HepG2 (cell line): ENCODE data around the gene NID2. TPM values are rescaled to one million over a fixed set of nuclear protein-coding genes. Genes with fewer than 3 reads are reported as not detected.

Source experiments
- ATAC-seq: fragments of 200-7000 bp; cut with Tn5 transposase; 3 replicates; pipeline ENCODE4 v1.9.1; 2020; ENCODE audit warnings: mild to moderate bottlenecking, moderate library complexity
- BruUV-seq: library from RNA; stranded (reverse); fragments of 400-500 nt; replicated peaks from 2 replicates; lab custom pipeline; 2021; lab: Mats Ljungman, UMichigan
- CTCF ChIA-PET: fragments of 300-600 bp; formaldehyde crosslinking; extraction: SDS; loops from one replicate; lab custom pipeline; 2021; ENCODE audit warnings: low total read pairs, inconsistent platforms, low intra/inter-chr PET ratio; lab: Yijun Ruan, JAX
- POLR2A ChIA-PET: fragments of 350-600 bp; sonication (Branson Sonifier 250); formaldehyde crosslinking; loops from one replicate; lab custom pipeline; 2020; ENCODE audit warnings: antibody characterized with exemption, inconsistent platforms; lab: Yijun Ruan, JAX
- DNase-seq: peaks from one replicate; pipeline ENCODE4 v3.0.0-alpha.2; 2015; ENCODE audit warnings: low spot score
- FAIRE-seq: peaks from 3 replicates; lab custom pipeline; 2011; peaks lifted over from hg19 to GRCh38; lab: Jason Lieb, UNC
- H2AFZ ChIP-seq: one replicate; pipeline ENCODE4 v1.6.1; 2011; ENCODE audit warnings: low read length, inconsistent platforms
- H3K27ac ChIP-seq: fragments of 300-600 bp; 3 replicates; pipeline ENCODE4 v1.8.0; 2011; ENCODE audit warnings: mixed run types, mild to moderate bottlenecking, mixed read lengths, low read length, inconsistent platforms; ENCODE audit not compliant: insufficient read depth; ENCODE audit errors: extremely low read length
- H3K27me3 ChIP-seq, 2 experiments: fragments of 200-600 bp in 1 of 2; 2 replicates in 1 of 2; 3 replicates in 1 of 2; pipeline versions ENCODE4 v1.6.0 to v1.8.0; 2011; ENCODE audit warnings: low read length in 2 of 2, mild to moderate bottlenecking in 2 of 2, moderate library complexity in 2 of 2, inconsistent platforms in 1 of 2; ENCODE audit not compliant: insufficient read depth in 2 of 2, control insufficient read depth in 1 of 2
- H3K36me3 ChIP-seq, 2 experiments: fragments of 200-600 bp in 1 of 2; replicated peaks in 1 of 2; 2 replicates in 1 of 2; 3 replicates in 1 of 2; pipeline versions ENCODE4 v1.5.1 to v1.8.0; 2011; ENCODE audit warnings: low read length in 2 of 2, inconsistent platforms in 1 of 2; ENCODE audit not compliant: insufficient read depth in 2 of 2, control insufficient read depth in 1 of 2
- H3K4me1 ChIP-seq: 2 replicates; pipeline ENCODE4 v1.5.1; 2012; ENCODE audit warnings: low read length, inconsistent platforms; ENCODE audit not compliant: insufficient read depth
- H3K4me2 ChIP-seq: 2 replicates; pipeline ENCODE4 v1.6.0; 2011; ENCODE audit warnings: low read depth, low read length, inconsistent platforms
- H3K4me3 ChIP-seq, 3 experiments: fragments of 200-600 bp in 1 of 3; sonication (generic), shearing (Covaris generic) in 1 of 3; replicated peaks in 1 of 3; 2 replicates each; pipeline ENCODE4 v1.5.1; 2011 to 2016; ENCODE audit warnings: low read length in 3 of 3, inconsistent platforms in 2 of 3, low read depth in 2 of 3, mild to moderate bottlenecking in 2 of 3, control low read depth in 1 of 3, mixed read lengths in 1 of 3; ENCODE audit not compliant: insufficient read depth in 1 of 3
- H3K79me2 ChIP-seq: one replicate; pipeline ENCODE4 v1.6.1; 2011; ENCODE audit warnings: low read length, inconsistent platforms; ENCODE audit not compliant: insufficient read depth
- H3K9ac ChIP-seq: 2 replicates; pipeline ENCODE4 v1.6.0; 2011; ENCODE audit warnings: mild to moderate bottlenecking, low read depth, low read length, inconsistent platforms; ENCODE audit not compliant: insufficient read depth
- H3K9me3 ChIP-seq: 2 replicates; pipeline ENCODE4 v1.5.1; 2012; ENCODE audit warnings: mild to moderate bottlenecking, low read length
- H4K20me1 ChIP-seq: 2 replicates; pipeline ENCODE4 v1.6.0; 2011; ENCODE audit warnings: inconsistent platforms, mild to moderate bottlenecking, low read length, moderate library complexity; ENCODE audit not compliant: insufficient read depth
- BHLHE40 ChIP-seq: IDR thresholded peaks from 2 replicates; pipeline ENCODE4 v1.6.1; 2011; ENCODE audit warnings: low read length, improper control_type of control experiment
- GABPB1 ChIP-seq: IDR thresholded peaks from 2 replicates; pipeline ENCODE4 v1.6.1; 2016; ENCODE audit warnings: mild to moderate bottlenecking, missing genetic modification reagents, moderate library complexity, missing compliant biosample characterization
- HMG20A ChIP-seq: IDR thresholded peaks from 2 replicates; pipeline ENCODE4 v1.6.1; 2016; ENCODE audit warnings: borderline replicate concordance
- KDM1A ChIP-seq: IDR thresholded peaks from 2 replicates; pipeline ENCODE4 v1.6.1; 2016; ENCODE audit warnings: missing compliant biosample characterization
- NR2F2 ChIP-seq: IDR thresholded peaks from 2 replicates; pipeline ENCODE4 v1.6.1; 2012; ENCODE audit warnings: low read depth, inconsistent platforms, borderline replicate concordance
- RFXANK ChIP-seq: IDR thresholded peaks from 2 replicates; pipeline ENCODE4 v1.6.1; 2016
- ZEB1 ChIP-seq: IDR thresholded peaks from 2 replicates; pipeline ENCODE4 v1.6.1; 2012; ENCODE audit warnings: mild to moderate bottlenecking, low read depth, inconsistent platforms; ENCODE audit not compliant: insufficient replicate concordance
- ZNF234 ChIP-seq: sonication (generic); formaldehyde crosslinking; conservative IDR thresholded peaks from 2 replicates; pipeline ENCODE4 v1.5.1; 2020; ENCODE audit warnings: mild to moderate bottlenecking, missing genetic modification reagents
- ZNF501 ChIP-seq: sonication (generic); formaldehyde crosslinking; IDR thresholded peaks from 2 replicates; pipeline ENCODE4 v1.5.1; 2020; ENCODE audit warnings: mild to moderate bottlenecking, moderate library complexity, missing genetic modification reagents
- ZNF562 ChIP-seq: sonication (generic); formaldehyde crosslinking; IDR thresholded peaks from 2 replicates; pipeline ENCODE4 v1.8.0; 2022; ENCODE audit warnings: missing genetic modification reagents, borderline replicate concordance
- ZNF616 ChIP-seq: sonication (generic); formaldehyde crosslinking; IDR thresholded peaks from 2 replicates; pipeline ENCODE4 v1.5.0; 2020; ENCODE audit warnings: low read depth, mild to moderate bottlenecking, missing genetic modification reagents
- ZNF678 ChIP-seq: sonication (generic); formaldehyde crosslinking; IDR thresholded peaks from 2 replicates; pipeline ENCODE4 v1.4.0; 2020; ENCODE audit warnings: mild to moderate bottlenecking, missing genetic modification reagents
- WGBS: methylation state at CpG from one replicate; pipeline ENCODE4 v1.1.6; 2017; ENCODE audit warnings: low lambda C conversion rate; 5-methylcytosine and 5-hydroxymethylcytosine counted together
- in situ Hi-C: cut with HindIII; loops from 2 replicates; pipeline ENCODE4 v1.10.0; 2017; ENCODE audit warnings: low pct_unique_long_range_greater_than_20kb; ENCODE audit not compliant: extremely low pct_ligation_motif_present
- intact Hi-C: fragments of 100-400 bp; cut with micrococcal nuclease; formaldehyde crosslinking; loops from one replicate; pipeline ENCODE4 v1.10.0; 2022; ENCODE audit not compliant: unreplicated experiment
- polyA plus RNA-seq, 8 experiments: library from polyadenylated mRNA; depleted of rRNA in 3 of 8; stranded (reverse) in 7 of 8; unstranded in 1 of 8; fragments of >200 nt; fragmentation: Illumina TruSeq in 4 of 8; extraction: Trizol in 4 of 8; gene quantifications; 2 replicates each; pipeline versions ENCODE4 v1.2.1 to v1.2.3, GENCODE V29; 2011 to 2016; ENCODE audit warnings: low read depth in 4 of 8, missing spikeins in 1 of 8, mixed read lengths in 1 of 8; ENCODE audit not compliant: insufficient read depth in 1 of 8
- total RNA-seq, 5 experiments: library from RNA; depleted of rRNA; stranded (reverse); fragments of >200 nt; fragmentation: Illumina TruSeq; extraction: Trizol; gene quantifications; 2 replicates each; pipeline ENCODE4 v1.2.3, GENCODE V29; 2016; ENCODE audit warnings: low read depth in 1 of 5

NID2 gene
- total and polyA plus RNA-seq, 2 of the 13 experiments (the other 11 are each of a cell fraction or from before 2014, with no cell fraction given) = 0.11 TPM; not detected in 1

GRCh38 chr14:52039124-52039815 lies 29.6 kb downstream of the NID2 start:
- DNase-seq (no peak), ATAC-seq (no peak)
- H4K20me1 ChIP-seq = no peaks in the 10 kb centered on the region
- POLR2A ChIA-PET = no interaction called here
- intact Hi-C loops = no loop called here
- WGBS = 42% methylated on average over 7 of the region's 7 CpGs
- H3K4me3 ChIP-seq = no peak overlapping the region
- no peak overlapping the region for H3K4me2 ChIP-seq
- no peaks in the 10 kb centered on the region for H3K79me2 ChIP-seq
- no peak overlapping the region for H3K9ac ChIP-seq
- TF ChIP-seq RFXANK (no peak), KDM1A (no peak), ZNF678 (CRISPR knock-in tag) (no peak), GABPB1 (CRISPR knock-in tag) (no peak), ZNF234 (CRISPR knock-in tag) (no peak), ZEB1 (no peak), ZNF616 (CRISPR knock-in tag) (no peak), ZNF562 (no peak), HMG20A (CRISPR knock-in tag) (no peak), BHLHE40 (no peak), ZNF501 (CRISPR knock-in tag) (no peak), NR2F2 (no peak)
- TF ChIP-seq, all 625 proteins: peak for 0
- Histone ChIP-seq H2AFZ (no peak overlapping the region), H3K36me3 (no peaks in the 10 kb centered on the region), H3K9me3 (no peaks in the 10 kb centered on the region), H3K27ac (no peak overlapping the region), H3K27me3 (peaks cover 2 to 18% of the 10 kb centered on the region in 2 experiments; a peak in 2 of 5 replicates), H3K4me1 (no peaks in the 10 kb centered on the region)
- in situ Hi-C loops = no loop called here
- no peak for FAIRE-seq
- CTCF ChIA-PET = no interaction called here
- no TSS peak for BruUV-seq
